ENCODE results near the gene PRKRA.

DNA sequence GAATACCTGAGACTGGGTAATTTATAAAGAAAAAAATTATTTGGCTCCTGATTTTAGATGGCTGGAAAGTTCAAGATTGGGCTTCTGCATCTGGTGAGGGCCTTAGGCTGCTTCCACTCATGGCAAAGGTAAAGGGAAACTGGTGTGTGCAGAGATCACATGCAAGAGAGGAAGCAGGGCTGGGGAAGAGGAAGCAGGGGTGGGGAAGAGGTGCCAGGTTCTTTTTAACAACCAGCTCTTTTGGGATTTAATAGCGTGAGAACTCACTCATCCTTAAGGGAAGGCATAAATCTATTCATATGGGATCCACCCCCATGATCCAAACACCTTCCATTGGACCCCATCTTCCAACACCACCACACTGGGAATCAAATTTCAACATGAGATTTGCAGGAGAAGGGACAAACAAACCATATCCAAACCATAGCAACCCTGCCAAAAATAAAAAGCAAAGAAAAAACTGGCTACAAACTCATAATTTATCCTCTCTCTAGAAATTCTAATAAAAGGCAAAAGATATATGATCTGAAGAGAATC, 30.4 kb downstream of the PRKRA start:
- TF ChIP-seq, protein P1, sequence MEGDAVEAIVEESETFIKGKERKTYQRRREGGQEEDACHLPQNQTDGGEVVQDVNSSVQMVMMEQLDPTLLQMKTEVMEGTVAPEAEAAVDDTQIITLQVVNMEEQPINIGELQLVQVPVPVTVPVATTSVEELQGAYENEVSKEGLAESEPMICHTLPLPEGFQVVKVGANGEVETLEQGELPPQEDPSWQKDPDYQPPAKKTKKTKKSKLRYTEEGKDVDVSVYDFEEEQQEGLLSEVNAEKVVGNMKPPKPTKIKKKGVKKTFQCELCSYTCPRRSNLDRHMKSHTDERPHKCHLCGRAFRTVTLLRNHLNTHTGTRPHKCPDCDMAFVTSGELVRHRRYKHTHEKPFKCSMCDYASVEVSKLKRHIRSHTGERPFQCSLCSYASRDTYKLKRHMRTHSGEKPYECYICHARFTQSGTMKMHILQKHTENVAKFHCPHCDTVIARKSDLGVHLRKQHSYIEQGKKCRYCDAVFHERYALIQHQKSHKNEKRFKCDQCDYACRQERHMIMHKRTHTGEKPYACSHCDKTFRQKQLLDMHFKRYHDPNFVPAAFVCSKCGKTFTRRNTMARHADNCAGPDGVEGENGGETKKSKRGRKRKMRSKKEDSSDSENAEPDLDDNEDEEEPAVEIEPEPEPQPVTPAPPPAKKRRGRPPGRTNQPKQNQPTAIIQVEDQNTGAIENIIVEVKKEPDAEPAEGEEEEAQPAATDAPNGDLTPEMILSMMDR (IDR thresholded peaks at IDR 0.05): no peak
- TF ChIP-seq POLR2AphosphoS5 (IDR thresholded peaks at IDR 0.05) (no peak), EP300 (IDR thresholded peaks at IDR 0.05) (no peak), POLR2A (IDR thresholded peaks at IDR 0.05) (no peak)
